Measurements from ENCODE around the gene RTN4RL1.

DNA sequence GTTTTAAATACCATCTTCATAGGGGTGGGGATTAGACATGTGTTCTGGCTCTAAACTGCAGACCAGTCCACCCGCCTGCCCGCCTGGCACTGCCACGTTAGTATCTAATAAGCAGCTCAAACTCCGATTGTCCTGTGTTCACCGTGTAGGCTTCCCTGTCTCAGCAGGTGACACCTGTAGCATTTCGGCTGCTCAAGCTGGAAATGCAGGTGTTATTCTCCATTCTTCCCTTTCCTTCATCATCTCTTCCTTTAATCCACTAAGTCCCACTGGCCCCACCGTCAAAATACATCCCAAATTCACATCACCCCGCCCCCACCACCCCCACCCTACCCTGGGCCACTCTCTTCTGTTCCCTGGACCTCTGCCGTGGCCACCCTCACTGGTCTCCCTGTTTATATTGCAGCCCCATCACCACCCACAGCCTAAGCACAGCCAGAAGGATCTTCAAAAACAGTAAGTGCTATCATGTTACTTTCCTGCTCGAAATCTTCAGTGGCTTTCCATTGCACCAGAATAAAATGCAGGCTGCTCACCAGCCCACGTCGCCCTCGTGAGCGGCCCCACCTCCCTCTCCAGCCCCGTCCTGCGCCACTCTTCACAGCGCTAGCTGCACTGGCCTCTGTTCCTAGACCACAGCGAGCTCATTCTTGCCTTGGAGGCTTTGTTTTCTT, 65.1 kb downstream of the RTN4RL1 start:
- TF ChIP-seq CTCF (IDR thresholded peaks at IDR 0.05) (no peak), POLR2A (IDR thresholded peaks at IDR 0.05) (no peak), EP300 (IDR thresholded peaks at IDR 0.05) (no peak), POLR2AphosphoS5 (IDR thresholded peaks at IDR 0.05) (no peak)
